Mesenchymal stem cell (in vitro differentiated cells and primary cell): ENCODE measurements around the gene DTNBP1.

Source experiments
- DNase-seq: peaks from one replicate; pipeline ENCODE4 v3.0.0-alpha.2; 2013
- H2AFZ ChIP-seq: one replicate; pipeline ENCODE4 v1.6.1; 2013; ENCODE audit warnings: low read depth, mild to moderate bottlenecking, control low read depth, inconsistent platforms, low read length, moderate library complexity
- H2AK5ac ChIP-seq: 2 replicates; pipeline ENCODE4 v1.6.1; 2013; ENCODE audit warnings: low read length, moderate library complexity, mild to moderate bottlenecking, inconsistent platforms; ENCODE audit not compliant: severe bottlenecking
- H2BK120ac ChIP-seq: one replicate; pipeline ENCODE4 v1.6.1; 2013; ENCODE audit warnings: low read depth, mild to moderate bottlenecking, inconsistent platforms, low read length, moderate library complexity
- H2BK12ac ChIP-seq, 2 experiments: one replicate each; pipeline ENCODE4 v1.6.1; 2013; ENCODE audit warnings: inconsistent platforms in 2 of 2, low read length in 2 of 2, mild to moderate bottlenecking in 2 of 2, moderate library complexity in 2 of 2, control low read depth in 1 of 2
- H2BK15ac ChIP-seq: one replicate; pipeline ENCODE4 v1.6.1; 2013; ENCODE audit warnings: mild to moderate bottlenecking, low read depth, inconsistent platforms; ENCODE audit not compliant: poor library complexity, severe bottlenecking
- H2BK5ac ChIP-seq: 2 replicates; pipeline ENCODE4 v1.6.1; 2013; ENCODE audit warnings: low read depth, mild to moderate bottlenecking, low read length, control low read depth, inconsistent platforms; ENCODE audit not compliant: poor library complexity, severe bottlenecking
- H3K14ac ChIP-seq, 2 experiments: one replicate each; pipeline ENCODE4 v1.6.1; 2013; ENCODE audit warnings: inconsistent platforms in 2 of 2, low read length in 2 of 2, control low read depth in 1 of 2, mild to moderate bottlenecking in 1 of 2, moderate library complexity in 1 of 2
- H3K18ac ChIP-seq, 2 experiments: one replicate each; pipeline ENCODE4 v1.6.1; 2013; ENCODE audit warnings: inconsistent platforms in 2 of 2, low read length in 2 of 2, control low read depth in 1 of 2, low read depth in 1 of 2, mild to moderate bottlenecking in 1 of 2
- H3K23ac ChIP-seq, 2 experiments: one replicate each; pipeline ENCODE4 v1.6.1; 2013; ENCODE audit warnings: inconsistent platforms in 2 of 2, low read length in 2 of 2, mild to moderate bottlenecking in 2 of 2, moderate library complexity in 2 of 2, control low read depth in 1 of 2
- H3K27ac ChIP-seq: 2 replicates; pipeline ENCODE4 v1.5.1; 2013; ENCODE audit warnings: mild to moderate bottlenecking, moderate library complexity, low read length, control low read depth, inconsistent platforms; ENCODE audit not compliant: poor library complexity, severe bottlenecking
- H3K27me3 ChIP-seq, 2 experiments: 2 replicates each; pipeline versions ENCODE4 v1.6.1 to v1.7.0; 2013; ENCODE audit warnings: low read length in 2 of 2, mild to moderate bottlenecking in 2 of 2, moderate library complexity in 2 of 2, control low read depth in 1 of 2, inconsistent platforms in 1 of 2; ENCODE audit not compliant: control insufficient read depth in 1 of 2, insufficient read depth in 1 of 2
- H3K36me3 ChIP-seq, 2 experiments: 2 replicates each; pipeline versions ENCODE4 v1.6.1 to v1.7.0; 2013; ENCODE audit warnings: low read length in 2 of 2, control low read depth in 1 of 2, inconsistent platforms in 1 of 2, low read depth in 1 of 2, mild to moderate bottlenecking in 1 of 2; ENCODE audit not compliant: insufficient read depth in 2 of 2, control insufficient read depth in 1 of 2
- H3K4ac ChIP-seq, 2 experiments: one replicate each; pipeline ENCODE4 v1.6.1; 2013; ENCODE audit warnings: inconsistent platforms in 2 of 2, low read length in 2 of 2, mild to moderate bottlenecking in 2 of 2, moderate library complexity in 2 of 2, control low read depth in 1 of 2, low read depth in 1 of 2
- H3K4me1 ChIP-seq: 2 replicates; pipeline ENCODE4 v1.6.1; 2013; ENCODE audit warnings: low read depth, low read length, control low read depth; ENCODE audit not compliant: control insufficient read depth, insufficient read depth
- H3K4me2 ChIP-seq: 2 replicates; pipeline ENCODE4 v1.6.1; 2013; ENCODE audit warnings: low read length, mild to moderate bottlenecking, inconsistent platforms; ENCODE audit not compliant: poor library complexity, severe bottlenecking
- H3K4me3 ChIP-seq, 2 experiments: 2 replicates each; pipeline versions ENCODE4 v1.5.1 to v1.7.0; 2013; ENCODE audit warnings: low read length in 2 of 2, mild to moderate bottlenecking in 2 of 2, control low read depth in 1 of 2, low read depth in 1 of 2; ENCODE audit not compliant: insufficient read depth in 1 of 2
- H3K79me1 ChIP-seq: replicated peaks from 2 replicates; pipeline ENCODE4 v1.6.1; 2013; ENCODE audit warnings: mild to moderate bottlenecking, control low read depth, low read length, inconsistent platforms; ENCODE audit not compliant: poor library complexity, severe bottlenecking
- H3K9ac ChIP-seq: 2 replicates; pipeline ENCODE4 v1.7.0; 2013; ENCODE audit warnings: mild to moderate bottlenecking, low read length, moderate library complexity
- H3K9me3 ChIP-seq: 2 replicates; pipeline ENCODE4 v1.7.0; 2013; ENCODE audit warnings: mild to moderate bottlenecking, low read length; ENCODE audit not compliant: control insufficient read depth
- H4K8ac ChIP-seq: one replicate; pipeline ENCODE4 v1.6.1; 2013; ENCODE audit warnings: inconsistent platforms, mild to moderate bottlenecking, low read length, moderate library complexity
- H4K91ac ChIP-seq: one replicate; pipeline ENCODE4 v1.6.1; 2013; ENCODE audit warnings: mild to moderate bottlenecking, low read length, inconsistent platforms
- WGBS: methylation state at CpG from one replicate; pipeline ENCODE4 v1.1.7; 2013; ENCODE audit warnings: mixed read lengths; 5-methylcytosine and 5-hydroxymethylcytosine counted together

Gene DTNBP1

DNA sequence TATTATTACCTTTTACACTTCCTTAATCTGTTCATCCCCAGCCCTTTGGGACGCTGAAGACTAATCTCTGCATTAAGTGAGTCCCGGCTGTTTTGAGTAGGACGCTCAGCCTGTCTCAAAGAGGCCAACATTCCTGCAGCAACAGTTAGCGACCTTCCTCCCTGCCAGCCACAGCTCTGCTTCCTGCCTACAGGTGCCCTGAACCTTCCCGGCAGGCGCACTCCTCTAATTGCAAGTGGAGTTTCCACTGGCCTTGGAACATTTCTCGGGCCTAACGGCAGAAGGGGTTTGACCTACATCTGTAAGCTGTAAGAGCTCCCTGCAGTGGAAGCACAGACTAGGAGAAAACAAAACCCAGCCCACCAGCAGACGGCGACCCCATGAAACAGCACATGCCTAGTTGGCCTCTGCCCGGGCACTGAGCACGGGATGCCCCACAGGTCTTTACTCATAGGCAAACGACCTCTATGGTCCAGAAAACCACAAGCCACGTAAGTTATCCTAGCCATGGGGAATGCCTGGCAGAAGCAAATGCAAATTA is 137.9 kb downstream of the DTNBP1 start:
- Histone ChIP-seq H2BK12ac (no peak overlapping the region), H3K14ac (no peak overlapping the region), H4K8ac (no peak overlapping the region), H4K91ac (no peak overlapping the region), H3K36me3 (peaks cover 40 to 79% of the 10 kb centered on the region in 2 experiments), H2BK120ac (no peak overlapping the region), H3K9me3 (peaks cover 10% of the 10 kb centered on the region), H2AFZ (no peak overlapping the region), H2AK5ac (peak overlapping the region; percentile 53), H3K27ac (no peak overlapping the region), H2BK15ac (no peak overlapping the region), H3K4ac (no peak overlapping the region), H3K79me1 (peaks cover 26% of the 10 kb centered on the region), H3K4me2 (no peak overlapping the region), H3K23ac (no peak overlapping the region), H3K9ac (no peak overlapping the region), H3K18ac (no peak overlapping the region), H2BK5ac (no peak overlapping the region), H3K4me1 (peaks cover 21% of the 10 kb centered on the region), H3K27me3 (no peaks in the 10 kb centered on the region), H3K4me3 (no peak overlapping the region)
- no peak for DNase-seq
- WGBS, result 98% methylated on average over 14 of the region's 14 CpGs

DNA sequence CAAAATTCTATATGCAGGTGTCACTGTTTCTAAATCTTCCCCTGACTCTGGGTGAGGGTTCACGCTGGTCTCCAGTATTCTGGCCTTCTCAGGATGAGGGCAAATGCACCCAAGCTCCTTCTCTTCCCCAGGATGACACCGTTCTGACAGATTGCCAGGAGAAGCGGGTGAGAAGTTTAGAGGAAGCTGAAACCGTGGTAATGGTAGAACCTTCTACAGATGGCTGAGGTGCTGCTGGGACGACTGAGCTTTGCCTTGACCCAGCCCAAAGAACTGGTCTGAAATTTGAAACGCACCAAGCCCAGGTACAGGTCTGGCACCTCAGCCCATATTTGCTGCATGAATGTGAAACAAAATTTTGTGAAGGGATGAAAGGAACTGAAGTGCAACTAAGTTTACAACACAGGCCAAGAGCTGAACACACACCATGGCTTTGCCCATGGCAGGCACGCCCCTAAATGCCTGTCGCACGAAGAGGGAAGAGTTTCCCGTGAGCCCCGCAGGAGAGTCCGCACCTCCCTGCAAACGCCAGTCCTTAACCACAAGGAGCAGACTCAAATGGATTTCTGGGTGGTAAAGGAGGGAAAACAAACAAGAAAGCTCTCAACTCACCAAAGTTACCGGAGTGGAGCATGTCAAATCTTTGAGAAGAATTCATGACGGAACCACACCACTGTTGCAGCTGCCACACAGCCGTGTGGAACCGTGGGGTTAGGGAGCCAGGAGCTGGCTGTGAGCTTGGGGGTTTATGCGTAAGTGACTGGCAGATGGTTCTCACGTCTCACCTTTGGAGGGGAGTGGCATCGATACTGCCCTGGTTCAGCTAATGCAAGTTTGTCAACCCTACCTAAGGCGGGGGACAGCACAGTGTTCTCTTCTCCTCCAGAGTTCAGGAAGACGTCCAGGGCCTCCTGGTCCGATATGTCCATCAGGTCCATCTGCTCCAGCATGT is 138.9 kb downstream of the DTNBP1 start:
- Histone ChIP-seq H3K4ac (no peak overlapping the region), H3K14ac (no peak overlapping the region), H3K4me2 (no peak overlapping the region), H3K36me3 (peaks cover 48 to 87% of the 10 kb centered on the region in 2 experiments), H3K4me1 (peaks cover 17% of the 10 kb centered on the region), H3K27ac (no peak overlapping the region), H2AK5ac (peak overlapping the region; percentile 18), H3K9ac (no peak overlapping the region), H4K91ac (no peak overlapping the region), H3K4me3 (no peak overlapping the region), H3K79me1 (peaks cover 24% of the 10 kb centered on the region), H2BK15ac (no peak overlapping the region), H3K27me3 (no peaks in the 10 kb centered on the region), H3K23ac (no peak overlapping the region), H2AFZ (no peak overlapping the region), H3K9me3 (peaks cover 10% of the 10 kb centered on the region), H3K18ac (no peak overlapping the region), H2BK120ac (no peak overlapping the region), H2BK12ac (no peak overlapping the region), H4K8ac (no peak overlapping the region), H2BK5ac (no peak overlapping the region)
- DNase-seq, result no peak
- WGBS, result 98% methylated on average over 23 of the region's 23 CpGs

DNA sequence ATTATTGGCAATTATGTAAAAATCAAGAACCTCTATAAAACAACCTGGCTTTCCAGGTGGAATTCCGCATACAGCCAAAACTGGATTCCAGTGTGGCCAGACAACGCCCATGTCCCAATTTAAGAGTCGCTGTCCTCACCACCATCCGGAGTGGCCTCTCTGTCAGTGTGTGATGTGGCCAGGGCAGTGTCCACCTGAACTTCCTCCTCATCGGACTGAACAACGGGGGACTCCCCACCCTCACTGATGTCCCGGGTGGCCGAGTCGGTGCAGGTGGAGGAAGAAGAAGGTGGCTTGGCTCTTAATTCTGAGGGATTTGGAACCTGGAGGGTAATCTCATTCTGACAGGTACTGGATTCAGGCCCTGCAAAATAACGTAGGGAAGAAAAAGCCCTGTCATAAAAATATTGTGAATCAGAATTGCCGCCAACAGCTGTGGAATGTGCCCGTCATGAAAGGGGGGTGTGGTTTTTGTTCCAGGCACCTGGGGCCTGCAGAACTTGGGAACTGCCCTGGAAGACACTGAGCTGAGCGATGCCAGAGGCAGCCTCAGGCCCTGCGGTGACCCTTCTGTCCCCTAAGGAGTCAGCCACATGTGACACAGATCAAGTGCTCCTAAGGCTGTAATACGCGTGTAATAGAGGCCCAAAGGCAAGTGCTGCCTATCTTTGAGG is 139.8 kb downstream of the DTNBP1 start:
- peaks cover 45 to 87% of the 10 kb centered on the region in 2 experiments for H3K36me3 ChIP-seq
- no peak overlapping the region for H2AK5ac ChIP-seq
- no peak overlapping the region for H4K8ac ChIP-seq
- DNase-seq, result no peak
- no peak overlapping the region for H3K23ac ChIP-seq
- H2BK5ac ChIP-seq, result no peak overlapping the region
- H3K27me3 ChIP-seq, result no peaks in the 10 kb centered on the region
- no peak overlapping the region for H2BK15ac ChIP-seq
- H4K91ac ChIP-seq, result no peak overlapping the region
- H2AFZ ChIP-seq, result no peak overlapping the region
- H3K14ac ChIP-seq, result no peak overlapping the region
- H3K9ac ChIP-seq, result no peak overlapping the region
- H3K9me3 ChIP-seq, result peaks cover 6% of the 10 kb centered on the region
- no peak overlapping the region for H3K4me2 ChIP-seq
- H3K4ac ChIP-seq, result no peak overlapping the region
- peaks cover 17% of the 10 kb centered on the region for H3K4me1 ChIP-seq
- WGBS, result 94% methylated on average over 16 of the region's 16 CpGs
- H3K79me1 ChIP-seq, result peaks cover 18% of the 10 kb centered on the region
- peak overlapping the region; percentile 14 for H3K27ac ChIP-seq
- no peak overlapping the region for H2BK12ac ChIP-seq
- no peak overlapping the region for H3K4me3 ChIP-seq
- H2BK120ac ChIP-seq, result no peak overlapping the region
- no peak overlapping the region for H3K18ac ChIP-seq

DNA sequence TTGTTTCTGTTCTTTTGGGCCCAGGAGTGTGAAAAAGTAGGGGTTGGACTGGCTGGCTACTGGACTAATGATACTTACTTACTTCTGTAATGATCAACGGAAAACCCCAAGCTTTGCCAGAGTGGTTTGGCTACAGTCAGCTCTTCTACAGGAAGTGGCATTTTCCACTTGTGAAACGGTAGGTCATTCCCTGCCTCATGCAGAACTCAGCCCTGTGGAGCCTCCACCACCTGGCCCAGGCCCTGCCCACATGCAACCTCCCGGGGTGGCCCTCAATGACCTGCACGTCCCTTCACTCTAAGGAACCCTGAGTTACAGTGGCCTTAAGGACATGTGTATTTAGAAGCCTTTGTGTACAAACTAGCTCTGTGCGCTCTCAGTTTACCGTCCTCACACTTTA is 140.4 kb downstream of the DTNBP1 start:
- Histone ChIP-seq H3K9me3 (peaks cover 3% of the 10 kb centered on the region), H3K4me2 (no peak overlapping the region), H2AFZ (no peak overlapping the region), H3K27ac (peak overlapping the region; percentile 80), H3K9ac (no peak overlapping the region), H2BK12ac (no peak overlapping the region), H4K8ac (peak overlapping the region; percentile 28), H3K4me1 (peaks cover 23% of the 10 kb centered on the region), H2BK15ac (no peak overlapping the region), H4K91ac (no peak overlapping the region), H2AK5ac (no peak overlapping the region), H3K36me3 (peaks cover 51 to 87% of the 10 kb centered on the region in 2 experiments), H2BK5ac (no peak overlapping the region), H3K14ac (no peak overlapping the region), H3K18ac (no peak overlapping the region), H3K79me1 (peaks cover 16% of the 10 kb centered on the region), H3K27me3 (no peaks in the 10 kb centered on the region), H2BK120ac (no peak overlapping the region), H3K4ac (no peak overlapping the region), H3K23ac (no peak overlapping the region), H3K4me3 (no peak overlapping the region)
- WGBS, result 93% methylated on average over 6 of the region's 6 CpGs
- no peak for DNase-seq
